AG09319 (cell line): ENCODE results near the gene TULP4.

ENCODE experiments used
- DNase-seq: peaks from one replicate; pipeline ENCODE4 v3.0.0-alpha.2; 2010; ENCODE audit warnings: low read depth; ENCODE audit errors: extremely low read depth
- CTCF ChIP-seq: IDR thresholded peaks from 2 replicates; pipeline ENCODE4 v1.5.1; 2011; ENCODE audit warnings: low read depth, mild to moderate bottlenecking, inconsistent platforms, low read length, moderate library complexity

The TULP4 gene

GRCh38 chr6:158381214-158381613 lies 68.9 kb downstream of the TULP4 start:
- no peak for DNase-seq
- TF ChIP-seq CTCF: no peak

- no peak for TF ChIP-seq CTCF
- DNase-seq: no peak
Observed at GRCh38 chr6:158382491-158382890, 70.2 kb downstream of the TULP4 start.

- DNase-seq: no peak
- TF ChIP-seq CTCF: no peak
Observed at GRCh38 chr6:158383057-158383456, 70.8 kb downstream of the TULP4 start.

GRCh38 chr6:158383542-158383941 lies 71.3 kb downstream of the TULP4 start:
- no peak for TF ChIP-seq CTCF
- DNase-seq: no peak

GRCh38 chr6:158384671-158385110 lies 72.4 kb downstream of the TULP4 start:
- no peak for DNase-seq

GRCh38 chr6:158387036-158387435 lies 74.8 kb downstream of the TULP4 start:
- no peak; the same call in 1 of the 2 replicates for TF ChIP-seq CTCF
- DNase-seq: no peak

More at GRCh38 chr6:158384671-158385110, 72.4 kb downstream of the TULP4 start:
- no peak for TF ChIP-seq CTCF

- TF ChIP-seq CTCF: no peak
- no peak for DNase-seq
Observed at GRCh38 chr6:158387578-158387977, 75.3 kb downstream of the TULP4 start.

GRCh38 chr6:158388727-158389126 lies 76.5 kb downstream of the TULP4 start:
- DNase-seq: no peak
- TF ChIP-seq CTCF: no peak
